UCSD-AML1 (cell line): ENCODE measurements around the gene YBX1.
A peak's percentile ranks its signal among the peaks of the same experiment; 100 is the strongest.

Source experiments
- DNase-seq: peaks from one replicate; lab custom pipeline; 2025; ENCODE audit not compliant: unreplicated experiment; lab: John Stamatoyannopoulos, UW

YBX1 gene

DNA sequence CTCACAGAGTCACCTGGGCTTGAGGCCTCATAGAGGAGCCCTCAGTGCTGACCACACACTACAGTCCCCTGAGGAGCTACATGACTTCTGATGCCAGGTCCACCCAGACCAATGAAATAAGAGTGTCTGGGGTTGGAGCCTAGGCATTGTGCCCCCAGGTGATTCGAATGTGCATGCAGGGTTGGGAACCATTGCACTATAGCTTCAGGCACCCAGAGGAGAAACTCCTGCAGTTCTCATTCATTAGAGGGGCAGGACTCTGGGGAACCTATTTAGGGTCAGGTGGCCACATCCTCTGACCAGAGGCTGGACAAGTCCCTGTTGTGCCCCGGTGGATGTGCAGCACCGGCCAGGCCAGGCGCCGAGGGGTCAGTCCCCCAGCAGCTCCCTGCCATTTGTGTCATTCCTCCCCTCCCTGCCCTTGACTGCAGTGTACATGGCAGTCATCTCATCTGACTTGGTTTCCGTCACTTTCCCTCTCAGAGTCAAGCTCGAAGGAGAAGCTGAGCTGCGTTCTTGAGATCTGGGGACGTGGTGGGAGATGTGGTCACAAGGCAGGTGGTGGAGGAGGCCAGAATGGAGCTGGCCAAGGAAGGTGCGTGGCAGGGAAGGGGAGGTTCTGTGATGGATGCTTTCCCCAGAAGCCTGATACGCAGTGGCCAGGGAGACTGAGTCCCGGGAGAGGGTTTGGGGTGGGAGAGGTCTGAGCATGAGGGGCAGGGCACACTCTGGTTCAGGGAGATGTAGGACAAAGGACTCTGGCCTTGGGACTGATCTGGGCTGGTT is 51.4 kb downstream of the YBX1 start:
- no peak for DNase-seq

DNA sequence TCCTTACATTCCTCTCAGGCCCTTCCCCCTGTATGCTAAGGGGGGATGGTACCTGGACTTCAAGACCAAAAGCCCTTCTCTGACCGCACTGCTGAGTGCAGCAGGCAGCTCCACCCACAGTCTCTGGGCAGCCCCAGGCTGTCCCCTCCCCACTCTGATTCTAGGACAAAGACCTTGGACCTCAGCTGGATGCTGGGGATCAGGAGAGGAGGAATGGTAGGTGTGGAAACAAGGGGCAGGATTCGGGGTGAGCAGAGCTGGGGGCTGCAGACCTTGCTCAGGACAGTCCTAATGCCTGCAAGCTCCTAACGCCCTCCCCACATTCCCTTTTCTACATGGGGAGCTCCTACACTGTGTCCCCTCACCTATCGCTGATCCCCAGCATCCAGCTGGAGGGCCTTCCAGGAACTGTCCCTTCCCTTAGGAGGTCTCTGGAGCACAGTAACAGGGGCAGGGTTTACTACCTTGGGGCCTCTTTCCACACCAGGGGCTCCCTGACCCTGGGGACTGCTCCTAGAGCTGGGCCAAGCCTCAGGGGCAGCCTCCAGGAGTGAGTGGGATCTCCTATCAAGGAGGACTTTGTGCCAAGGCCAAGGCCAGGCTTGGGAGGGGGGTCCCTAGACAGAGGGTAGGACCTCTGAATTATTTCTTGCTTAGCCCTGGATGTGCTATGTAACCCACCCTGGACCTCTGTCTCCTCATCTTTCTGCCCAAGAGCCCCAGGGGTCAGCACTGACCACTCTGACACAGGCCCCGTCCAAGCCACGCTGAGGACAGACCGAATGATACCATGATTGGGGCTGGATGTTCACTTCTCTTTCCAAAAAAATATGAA is 52.2 kb downstream of the YBX1 start:
- DNase-seq = no peak

DNA sequence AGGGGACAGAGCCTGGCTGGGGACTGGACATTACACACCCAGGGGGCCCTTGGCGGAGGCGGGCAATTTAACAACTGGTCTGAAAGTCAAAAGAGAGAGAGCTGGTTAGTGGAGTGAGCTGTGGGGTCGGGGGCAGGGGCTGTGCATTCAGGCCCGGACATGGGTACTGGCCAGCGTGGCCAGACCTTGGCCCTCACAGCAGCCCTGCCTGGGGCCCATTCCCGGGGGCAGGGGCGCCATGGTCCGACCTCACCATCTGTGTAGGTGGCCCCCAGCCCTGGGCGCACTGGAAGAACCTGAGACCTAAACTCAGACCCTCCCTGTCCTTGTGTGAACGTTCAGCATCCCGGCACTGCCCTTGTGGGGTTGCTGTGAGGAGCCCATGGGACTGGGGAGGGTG is 52.8 kb downstream of the YBX1 start:
- DNase-seq = no peak

DNA sequence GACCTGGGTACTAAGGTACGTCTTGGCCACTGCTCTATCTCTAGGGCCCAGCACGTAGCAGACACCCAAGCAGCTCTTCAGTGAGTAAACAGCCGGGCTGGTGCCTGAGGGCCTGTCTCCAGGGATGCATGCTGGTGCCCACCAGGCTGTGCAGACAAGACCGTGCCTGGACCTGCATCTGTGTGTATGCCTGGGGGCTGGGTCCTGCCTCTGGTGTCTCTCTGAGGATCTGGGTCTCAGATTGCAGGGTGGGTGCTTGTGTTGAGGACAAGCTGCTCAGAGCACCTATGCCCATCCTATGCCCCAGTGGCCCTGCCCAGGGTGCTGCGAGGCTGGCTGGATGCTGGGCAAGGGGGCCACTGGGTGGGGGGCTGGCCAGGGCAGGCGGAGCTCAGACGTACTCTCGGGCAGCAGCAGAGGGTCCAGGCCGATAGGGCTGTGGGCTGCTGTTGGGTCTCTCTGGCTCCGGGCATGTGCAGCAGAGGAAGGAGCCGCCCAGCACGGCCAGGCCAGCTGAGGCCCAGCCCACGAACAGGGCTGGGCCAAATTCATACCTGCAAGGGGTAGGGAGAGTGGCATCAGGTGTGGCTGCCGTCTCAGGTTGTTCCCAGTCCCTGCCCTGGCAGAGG is 53.4 kb downstream of the YBX1 start:
- DNase-seq = no peak

DNA sequence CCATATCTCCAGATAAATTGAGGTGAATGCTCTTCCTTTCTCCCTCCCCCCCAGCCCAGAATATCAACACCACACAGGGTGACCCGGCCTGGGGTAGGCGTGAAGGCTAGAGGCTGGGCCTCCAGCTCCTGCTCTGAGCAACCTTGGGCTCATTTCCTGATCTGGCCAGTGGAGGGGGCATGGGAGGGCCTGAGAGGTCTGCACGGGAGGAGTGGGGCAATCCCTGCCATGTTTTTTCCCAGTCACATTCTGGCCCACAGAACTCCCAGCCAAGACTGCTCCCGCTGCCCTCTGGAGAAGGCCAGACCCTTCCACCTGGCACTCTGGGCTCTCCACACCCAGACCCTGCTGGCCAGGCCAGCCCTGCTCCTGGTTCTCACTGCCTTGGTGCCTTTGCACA is 53.9 kb downstream of the YBX1 start:
- no peak for DNase-seq

- DNase-seq = no peak
These were observed 54.5 kb downstream of the YBX1 start for GRCh38 chr1:42736571-42737200.

GRCh38 chr1:42737257-42737656 is 55.0 kb downstream of the YBX1 start:
- DNase-seq = peak; percentile 76

- no peak for DNase-seq
These were observed 55.9 kb downstream of the YBX1 start for GRCh38 chr1:42737986-42738677.

GRCh38 chr1:42738678-42739226 is 56.5 kb downstream of the YBX1 start:
- no peak for DNase-seq

DNA sequence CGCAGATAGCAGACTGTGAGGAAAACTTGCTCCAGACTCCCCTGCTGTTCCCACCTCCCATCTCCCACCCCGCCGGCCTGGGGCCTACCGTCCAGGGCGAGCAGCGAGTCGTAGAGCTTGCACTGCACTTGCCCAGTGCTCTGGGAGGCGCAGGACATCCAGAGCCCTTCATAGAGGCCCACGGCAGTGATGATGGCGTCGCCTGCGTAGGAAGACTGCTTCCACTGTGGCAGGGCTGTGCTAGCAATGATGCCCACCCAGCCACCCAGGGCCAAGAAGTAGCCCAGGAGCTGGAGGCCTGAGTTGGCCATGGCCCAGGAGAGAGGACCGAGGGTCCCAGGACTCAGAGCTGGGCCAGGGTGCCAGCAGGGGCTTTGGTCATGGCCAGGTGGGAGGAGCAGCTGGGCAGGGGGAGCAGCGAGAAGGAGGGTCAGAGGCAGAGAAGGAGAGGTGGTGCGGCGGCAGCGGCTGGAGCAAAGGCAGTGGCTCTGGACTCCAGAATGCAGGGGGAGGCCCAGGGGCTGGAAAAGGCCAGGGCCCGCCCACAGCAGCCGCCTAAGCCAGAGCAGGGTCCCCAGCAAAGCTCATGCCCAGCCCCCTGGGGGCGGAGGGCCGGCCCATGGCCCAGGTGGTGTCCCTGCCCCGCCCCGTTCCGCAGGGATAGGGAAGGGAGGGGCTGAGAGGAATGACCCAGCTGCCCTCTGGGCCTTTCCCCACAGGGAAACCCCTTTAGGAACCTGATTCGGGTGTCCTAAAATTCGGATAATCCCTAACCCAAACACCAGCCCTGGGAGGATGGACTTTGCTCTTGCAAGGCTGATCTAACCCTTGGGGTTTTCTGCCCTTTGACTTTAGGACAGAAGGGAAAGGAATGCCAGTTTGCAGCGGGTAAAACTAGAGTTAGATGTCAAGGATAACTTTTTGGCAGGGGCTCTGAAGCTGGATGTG is 57.8 kb downstream of the YBX1 start, which contains the start of gene CLDN19:
CLDN19 (minus strand) TSS at position 484 of the 948 bp plus-strand sequence; CDS start at position 311, 173 bp downstream.
- no peak for DNase-seq

GRCh38 chr1:42740851-42741580 is 58.8 kb downstream of the YBX1 start:
- no peak for DNase-seq

DNA sequence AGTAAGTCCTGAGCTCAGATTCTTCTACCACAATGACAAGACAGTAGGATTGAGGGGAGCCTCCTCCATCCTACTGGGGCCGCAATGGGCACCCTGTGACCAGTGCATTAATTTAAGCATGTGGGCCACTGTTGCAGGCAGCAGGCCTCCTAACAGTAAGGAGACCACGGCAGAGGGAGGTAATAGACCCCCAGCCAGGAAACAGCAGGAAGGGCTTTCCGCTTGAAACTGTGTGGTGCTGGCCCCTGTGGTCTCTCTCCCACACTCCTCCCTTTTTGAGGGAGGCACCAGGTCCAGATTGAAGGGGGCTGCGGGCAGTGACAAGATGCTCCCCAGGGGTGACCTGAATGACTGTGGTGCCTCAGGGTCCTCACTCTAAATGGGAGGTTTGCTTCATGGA is 59.5 kb downstream of the YBX1 start:
- no peak for DNase-seq

DNA sequence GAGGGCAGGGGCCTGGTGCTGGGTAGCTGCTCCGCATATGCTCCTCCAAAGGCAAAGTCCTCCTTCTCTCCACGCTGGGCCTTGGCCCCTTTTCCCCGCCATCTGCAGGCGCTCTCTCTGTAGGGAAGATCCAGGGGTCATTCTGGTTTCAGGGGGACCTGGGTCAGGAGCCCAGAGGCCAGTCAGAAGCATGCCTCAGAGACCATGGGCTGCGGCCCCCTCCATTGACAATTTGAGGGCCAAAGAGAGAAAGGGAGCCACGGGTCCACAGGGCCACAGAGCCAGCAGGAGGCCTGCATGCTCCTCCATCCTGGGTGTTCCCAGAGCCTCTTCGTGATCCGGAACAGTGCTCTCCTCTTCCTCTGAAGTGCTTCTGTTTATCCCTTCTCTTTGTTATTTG is 59.9 kb downstream of the YBX1 start:
- DNase-seq = no peak

DNA sequence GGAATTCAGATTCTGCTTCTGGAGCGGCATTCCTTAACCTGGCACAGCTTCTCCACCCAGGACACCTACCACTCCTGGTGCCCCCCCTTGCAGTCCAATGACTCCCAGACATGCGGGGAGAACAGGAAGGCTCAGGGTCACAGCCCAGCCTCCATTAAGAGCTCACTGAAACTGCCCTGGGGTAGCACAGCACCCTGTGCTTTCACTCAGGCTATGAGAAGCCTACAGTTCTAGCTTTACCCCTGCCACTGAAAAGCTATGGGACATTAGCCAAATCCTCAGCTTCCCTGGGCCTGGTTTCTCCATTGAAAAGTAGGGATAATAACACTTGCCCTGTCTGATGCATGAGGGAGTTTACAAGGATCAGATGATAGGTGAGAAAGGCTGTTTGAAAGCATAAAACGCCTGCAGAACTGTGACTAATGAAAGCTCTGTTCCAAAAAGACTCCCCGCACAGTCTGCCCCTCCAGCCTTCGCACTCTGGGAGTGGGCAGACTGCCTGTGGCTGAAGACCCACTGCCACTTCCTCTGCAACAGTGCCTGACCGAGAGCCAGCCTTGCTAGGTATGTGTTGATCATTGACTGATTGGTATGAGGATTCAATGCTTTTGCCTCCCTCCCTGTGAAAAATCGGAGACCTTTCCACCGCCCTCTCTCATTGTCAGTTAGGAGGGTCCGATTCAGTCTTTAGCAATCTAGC is 60.5 kb downstream of the YBX1 start:
- no peak for DNase-seq

GRCh38 chr1:42743317-42744147 is 61.3 kb downstream of the YBX1 start:
- DNase-seq = no peak

DNA sequence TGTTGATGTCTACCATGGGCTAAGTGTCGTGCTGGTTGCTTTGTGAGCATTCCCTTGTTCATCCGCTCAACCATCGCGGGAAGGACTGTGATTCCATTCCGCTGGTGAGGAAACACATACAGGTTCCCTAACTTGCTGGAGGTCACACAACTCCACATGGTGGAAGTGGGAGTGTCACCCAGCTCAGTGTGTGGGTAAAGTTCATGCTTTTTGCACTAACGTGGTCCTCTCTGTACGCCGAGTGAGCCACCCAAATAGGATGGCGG is 61.9 kb downstream of the YBX1 start:
- DNase-seq = no peak

DNA sequence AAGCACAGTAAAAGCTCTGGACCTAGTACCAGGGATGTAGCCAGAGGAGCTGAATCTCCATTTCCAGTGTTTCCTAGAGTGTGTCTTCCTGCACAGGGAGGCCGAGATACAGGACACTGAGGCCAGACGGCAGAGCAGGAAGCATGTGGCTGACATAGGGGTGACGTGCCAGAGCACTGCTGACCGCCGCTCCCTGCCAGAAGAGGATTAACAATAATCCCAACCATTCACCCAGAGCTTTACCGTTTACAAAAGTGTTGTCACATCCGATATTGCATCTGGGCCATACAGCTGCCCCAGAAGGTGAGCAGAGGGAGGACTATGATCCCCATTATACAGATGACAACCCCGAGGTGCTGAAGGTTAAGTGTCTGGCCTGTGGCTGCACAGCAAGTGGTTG is 63.6 kb downstream of the YBX1 start:
- DNase-seq = no peak
